ENCODE results near the gene CSNK1E.

CSNK1E gene

GRCh38 chr22:38289583-38290082 lies 27.6 kb downstream of the CSNK1E start:
- TF ChIP-seq TAF1 (IDR thresholded peaks at IDR 0.05; ENCODE audit: borderline replicate concordance, insufficient read depth, low read length) (no peak), POLR2AphosphoS5 (IDR thresholded peaks at IDR 0.05; ENCODE audit: low read depth, low read length) (peak; percentile 33), FOXP2 (optimal IDR thresholded peaks at IDR 0.05; ENCODE audit: borderline replicate concordance, extremely low read depth, extremely low read length, insufficient read depth) (no peak), SIN3A (IDR thresholded peaks at IDR 0.05; ENCODE audit: borderline replicate concordance, insufficient read depth, low read length) (no peak)
- TF ChIP-seq, protein P1, sequence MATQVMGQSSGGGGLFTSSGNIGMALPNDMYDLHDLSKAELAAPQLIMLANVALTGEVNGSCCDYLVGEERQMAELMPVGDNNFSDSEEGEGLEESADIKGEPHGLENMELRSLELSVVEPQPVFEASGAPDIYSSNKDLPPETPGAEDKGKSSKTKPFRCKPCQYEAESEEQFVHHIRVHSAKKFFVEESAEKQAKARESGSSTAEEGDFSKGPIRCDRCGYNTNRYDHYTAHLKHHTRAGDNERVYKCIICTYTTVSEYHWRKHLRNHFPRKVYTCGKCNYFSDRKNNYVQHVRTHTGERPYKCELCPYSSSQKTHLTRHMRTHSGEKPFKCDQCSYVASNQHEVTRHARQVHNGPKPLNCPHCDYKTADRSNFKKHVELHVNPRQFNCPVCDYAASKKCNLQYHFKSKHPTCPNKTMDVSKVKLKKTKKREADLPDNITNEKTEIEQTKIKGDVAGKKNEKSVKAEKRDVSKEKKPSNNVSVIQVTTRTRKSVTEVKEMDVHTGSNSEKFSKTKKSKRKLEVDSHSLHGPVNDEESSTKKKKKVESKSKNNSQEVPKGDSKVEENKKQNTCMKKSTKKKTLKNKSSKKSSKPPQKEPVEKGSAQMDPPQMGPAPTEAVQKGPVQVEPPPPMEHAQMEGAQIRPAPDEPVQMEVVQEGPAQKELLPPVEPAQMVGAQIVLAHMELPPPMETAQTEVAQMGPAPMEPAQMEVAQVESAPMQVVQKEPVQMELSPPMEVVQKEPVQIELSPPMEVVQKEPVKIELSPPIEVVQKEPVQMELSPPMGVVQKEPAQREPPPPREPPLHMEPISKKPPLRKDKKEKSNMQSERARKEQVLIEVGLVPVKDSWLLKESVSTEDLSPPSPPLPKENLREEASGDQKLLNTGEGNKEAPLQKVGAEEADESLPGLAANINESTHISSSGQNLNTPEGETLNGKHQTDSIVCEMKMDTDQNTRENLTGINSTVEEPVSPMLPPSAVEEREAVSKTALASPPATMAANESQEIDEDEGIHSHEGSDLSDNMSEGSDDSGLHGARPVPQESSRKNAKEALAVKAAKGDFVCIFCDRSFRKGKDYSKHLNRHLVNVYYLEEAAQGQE (IDR thresholded peaks at IDR 0.05; ENCODE audit: insufficient read depth in 1 of 2, low read depth in 2 of 2, low read length in 2 of 2) = no peak

- 0 out of 2 replicates have a peak, but pooled peaks have one; percentile 22 for TF ChIP-seq POLR2AphosphoS5 (IDR thresholded peaks at IDR 0.05; ENCODE audit: low read depth, low read length)
- TF ChIP-seq, protein P1 (IDR thresholded peaks at IDR 0.05; ENCODE audit: insufficient read depth in 1 of 2, low read depth in 2 of 2, low read length in 2 of 2) = no peak
Observed at GRCh38 chr22:38286915-38287669, 30.1 kb downstream of the CSNK1E start.

DNA sequence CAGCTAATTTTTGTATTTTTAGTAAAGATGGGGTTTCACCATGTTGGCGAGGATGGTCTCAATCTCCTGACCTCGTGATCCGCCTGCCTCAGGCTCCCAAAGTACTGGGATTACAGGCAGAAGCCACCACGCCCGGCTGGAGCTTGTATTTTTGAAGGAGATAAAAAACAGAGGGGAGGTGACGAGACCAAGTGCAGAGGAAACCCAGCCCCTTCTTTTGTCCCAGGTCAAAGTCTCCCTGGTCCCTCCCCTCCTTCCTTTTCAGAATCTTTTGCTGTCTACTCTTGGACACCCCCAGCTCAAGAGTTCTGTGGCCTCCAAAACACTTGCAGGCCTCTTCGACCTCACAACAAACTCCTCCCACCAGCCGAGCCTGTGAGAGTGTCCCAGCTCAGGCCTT lies 32.2 kb downstream of the CSNK1E start:
- TF ChIP-seq TAF1 (IDR thresholded peaks at IDR 0.05; ENCODE audit: borderline replicate concordance, insufficient read depth, low read length) = no peak
- no peak for TF ChIP-seq SIN3A (IDR thresholded peaks at IDR 0.05; ENCODE audit: borderline replicate concordance, insufficient read depth, low read length)

DNA sequence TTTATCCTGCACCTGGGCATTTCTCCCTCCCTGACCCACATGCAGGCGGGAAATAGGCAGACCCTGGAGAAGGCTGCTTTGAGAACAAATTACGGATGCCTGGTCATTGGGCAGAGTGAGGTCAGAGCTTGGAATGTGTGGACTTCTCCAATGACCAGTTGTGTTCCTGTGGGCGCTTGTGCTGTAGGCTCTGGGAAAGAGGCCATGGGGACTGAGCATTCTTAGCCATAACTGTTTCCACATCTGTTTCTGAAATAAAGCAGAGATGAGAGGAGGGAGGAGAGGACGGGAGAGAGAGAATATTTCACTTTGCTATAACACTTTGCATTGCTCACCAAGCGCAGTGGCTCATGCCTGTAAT lies 33.2 kb downstream of the CSNK1E start:
- TF ChIP-seq SIN3A (IDR thresholded peaks at IDR 0.05; ENCODE audit: borderline replicate concordance, insufficient read depth, low read length) = no peak
- TF ChIP-seq FOXP2 (optimal IDR thresholded peaks at IDR 0.05; ENCODE audit: borderline replicate concordance, extremely low read depth, extremely low read length, insufficient read depth) = no peak
- TF ChIP-seq, protein P1 (IDR thresholded peaks at IDR 0.05; ENCODE audit: insufficient read depth in 1 of 2, low read depth in 2 of 2, low read length in 2 of 2) = no peak
- TF ChIP-seq POLR2AphosphoS5 (IDR thresholded peaks at IDR 0.05; ENCODE audit: low read depth, low read length) = no peak
- no peak for TF ChIP-seq TAF1 (IDR thresholded peaks at IDR 0.05; ENCODE audit: borderline replicate concordance, insufficient read depth, low read length)

DNA sequence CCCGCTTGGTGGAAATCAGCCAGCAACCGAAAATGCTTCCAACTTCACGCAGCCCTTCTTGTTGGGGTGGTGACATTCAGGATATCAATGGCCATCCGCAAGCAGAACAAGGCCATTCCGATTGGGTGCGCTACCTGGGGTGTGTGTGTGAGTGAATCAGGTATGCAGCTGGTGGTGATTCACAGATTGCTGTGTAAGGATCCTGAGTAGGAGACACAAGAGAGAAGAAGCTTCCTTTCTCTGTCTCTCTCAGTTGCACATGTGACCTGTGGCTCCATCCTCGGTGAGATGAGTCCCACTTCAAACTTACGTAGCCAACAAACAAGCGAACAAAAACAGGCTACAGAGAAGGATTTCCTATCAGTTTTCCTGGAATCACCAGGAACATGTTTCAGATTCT lies 34.8 kb downstream of the CSNK1E start:
- no peak for TF ChIP-seq SIN3A (IDR thresholded peaks at IDR 0.05; ENCODE audit: borderline replicate concordance, insufficient read depth, low read length)

- TF ChIP-seq SIN3A (IDR thresholded peaks at IDR 0.05; ENCODE audit: borderline replicate concordance, insufficient read depth, low read length) (no peak), FOXP2 (optimal IDR thresholded peaks at IDR 0.05; ENCODE audit: borderline replicate concordance, extremely low read depth, extremely low read length, insufficient read depth) (no peak), TAF1 (IDR thresholded peaks at IDR 0.05; ENCODE audit: borderline replicate concordance, insufficient read depth, low read length) (no peak), POLR2AphosphoS5 (IDR thresholded peaks at IDR 0.05; ENCODE audit: low read depth, low read length) (no peak)
- TF ChIP-seq, protein P1 (IDR thresholded peaks at IDR 0.05; ENCODE audit: insufficient read depth in 1 of 2, low read depth in 2 of 2, low read length in 2 of 2) = no peak
Observed at GRCh38 chr22:38276166-38276565, 41.1 kb downstream of the CSNK1E start.

All from PFSK-1 (cell line).